ENCODE data around the gene KLF3.

Gene KLF3

DNA sequence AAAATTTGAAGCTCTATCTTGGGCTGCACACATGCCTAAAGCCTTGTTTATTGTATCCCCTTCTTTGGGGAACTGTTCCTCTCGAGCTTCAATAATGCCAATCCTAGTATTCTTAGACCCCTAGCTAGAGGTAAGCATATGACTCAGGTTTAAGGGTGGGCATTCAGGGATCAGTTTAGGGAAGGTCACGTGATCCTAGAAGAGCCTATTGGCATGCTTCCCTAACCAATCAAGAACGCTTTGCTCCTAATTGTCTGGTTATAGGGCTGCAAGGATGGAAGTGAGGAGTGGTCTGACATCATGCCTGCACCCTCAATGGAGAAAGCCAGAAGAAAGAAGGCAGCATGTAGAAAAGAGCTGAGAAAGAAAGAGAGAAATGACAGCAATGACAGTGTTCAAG is 71.9 kb downstream of the KLF3 start:
- no peaks in the 10 kb centered on the region for H3K9me2 ChIP-seq (replicated peaks; ENCODE audit: control insufficient read depth, low read length)
- H3K9me3 ChIP-seq (ENCODE audit: control insufficient read depth, insufficient read depth, low read length): peaks cover 13% of the 10 kb centered on the region; the same call in 1 of the 2 replicates
- no peaks in the 10 kb centered on the region for H3K36me3 ChIP-seq (ENCODE audit: control insufficient read depth, low read length)
- no peak for TF ChIP-seq EZH2phosphoT487 (IDR thresholded peaks at IDR 0.05; ENCODE audit: borderline replicate concordance, low read length)
- TF ChIP-seq, protein P1, sequence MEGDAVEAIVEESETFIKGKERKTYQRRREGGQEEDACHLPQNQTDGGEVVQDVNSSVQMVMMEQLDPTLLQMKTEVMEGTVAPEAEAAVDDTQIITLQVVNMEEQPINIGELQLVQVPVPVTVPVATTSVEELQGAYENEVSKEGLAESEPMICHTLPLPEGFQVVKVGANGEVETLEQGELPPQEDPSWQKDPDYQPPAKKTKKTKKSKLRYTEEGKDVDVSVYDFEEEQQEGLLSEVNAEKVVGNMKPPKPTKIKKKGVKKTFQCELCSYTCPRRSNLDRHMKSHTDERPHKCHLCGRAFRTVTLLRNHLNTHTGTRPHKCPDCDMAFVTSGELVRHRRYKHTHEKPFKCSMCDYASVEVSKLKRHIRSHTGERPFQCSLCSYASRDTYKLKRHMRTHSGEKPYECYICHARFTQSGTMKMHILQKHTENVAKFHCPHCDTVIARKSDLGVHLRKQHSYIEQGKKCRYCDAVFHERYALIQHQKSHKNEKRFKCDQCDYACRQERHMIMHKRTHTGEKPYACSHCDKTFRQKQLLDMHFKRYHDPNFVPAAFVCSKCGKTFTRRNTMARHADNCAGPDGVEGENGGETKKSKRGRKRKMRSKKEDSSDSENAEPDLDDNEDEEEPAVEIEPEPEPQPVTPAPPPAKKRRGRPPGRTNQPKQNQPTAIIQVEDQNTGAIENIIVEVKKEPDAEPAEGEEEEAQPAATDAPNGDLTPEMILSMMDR (IDR thresholded peaks at IDR 0.05; ENCODE audit: low read depth, low read length, poor library complexity, severe bottlenecking): no peak
- no peaks in the 10 kb centered on the region for H3K27me3 ChIP-seq (ENCODE audit: control insufficient read depth, low read length)
- no peaks in the 10 kb centered on the region for H3K79me2 ChIP-seq (ENCODE audit: control insufficient read depth, low read length)
- H3K4me1 ChIP-seq (ENCODE audit: control insufficient read depth, low read length): no peaks in the 10 kb centered on the region
- H3K4me2 ChIP-seq (ENCODE audit: low read length): no peak overlapping the region
- no peak overlapping the region for H3K27ac ChIP-seq (ENCODE audit: low read depth, low read length)
- H4K20me1 ChIP-seq (ENCODE audit: control insufficient read depth, insufficient read depth, low read depth, low read length): no peaks in the 10 kb centered on the region
- no peak overlapping the region for H3K4me3 ChIP-seq (ENCODE audit: low read length)
- peaks cover 5% of the 10 kb centered on the region; the same call in 1 of the 2 replicates for H3F3A ChIP-seq (ENCODE audit: control insufficient read depth, insufficient read depth)

DNA sequence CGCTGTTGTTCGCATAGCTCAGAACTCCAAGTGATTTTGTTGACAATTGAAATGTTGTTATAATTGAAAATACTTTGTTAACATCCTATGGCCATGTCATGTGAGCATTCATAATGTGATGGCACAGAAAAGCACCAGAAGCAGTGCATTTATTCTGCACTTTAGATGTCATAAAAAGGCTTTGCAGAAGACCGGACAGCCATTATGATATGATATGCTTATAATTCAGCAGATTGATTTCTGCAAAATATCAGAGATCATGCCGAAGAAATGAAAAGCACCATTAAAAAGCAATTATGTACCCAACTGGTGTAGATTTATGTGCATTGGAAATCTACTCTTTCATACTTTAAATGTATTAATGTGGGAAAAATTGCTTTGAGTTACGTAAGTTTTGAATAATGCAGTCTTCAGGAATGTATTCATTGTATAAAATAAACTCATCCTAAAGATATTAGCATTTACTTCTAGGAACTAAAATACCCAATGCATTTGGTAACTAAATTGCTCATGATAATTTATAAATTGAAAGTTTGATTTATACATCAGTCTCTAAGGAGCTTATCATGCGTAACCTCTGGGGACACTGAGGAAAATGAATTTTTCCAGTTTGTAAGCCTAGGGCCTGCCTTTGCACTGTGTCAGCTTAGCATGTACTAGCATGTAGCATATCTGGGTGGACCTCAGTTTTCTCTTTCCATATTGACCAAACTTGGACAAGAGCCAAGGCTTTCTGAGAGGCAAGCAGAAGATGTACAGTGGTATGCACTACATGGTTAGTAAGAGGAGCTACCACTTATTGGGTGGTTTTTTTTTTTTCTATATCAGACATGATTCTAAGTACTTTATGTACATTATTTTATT is 75.2 kb downstream of the KLF3 start:
- Histone ChIP-seq H3K4me2 (ENCODE audit: low read length) (no peak overlapping the region), H3K27ac (ENCODE audit: low read depth, low read length) (no peak overlapping the region), H3K79me2 (ENCODE audit: control insufficient read depth, low read length) (no peaks in the 10 kb centered on the region), H3K36me3 (ENCODE audit: control insufficient read depth, low read length) (no peaks in the 10 kb centered on the region), H3K9me2 (replicated peaks; ENCODE audit: control insufficient read depth, low read length) (no peaks in the 10 kb centered on the region), H3K4me1 (ENCODE audit: control insufficient read depth, low read length) (peaks cover 5% of the 10 kb centered on the region; the same call in 1 of the 2 replicates), H4K20me1 (ENCODE audit: control insufficient read depth, insufficient read depth, low read depth, low read length) (no peaks in the 10 kb centered on the region), H3K9me3 (ENCODE audit: control insufficient read depth, insufficient read depth, low read length) (no peaks in the 10 kb centered on the region), H3K27me3 (ENCODE audit: control insufficient read depth, low read length) (no peaks in the 10 kb centered on the region), H3K4me3 (ENCODE audit: low read length) (no peak overlapping the region), H3F3A (ENCODE audit: control insufficient read depth, insufficient read depth) (no peaks in the 10 kb centered on the region)
- TF ChIP-seq, protein P1 (IDR thresholded peaks at IDR 0.05; ENCODE audit: low read depth, low read length, poor library complexity, severe bottlenecking): no peak
- TF ChIP-seq EZH2phosphoT487 (IDR thresholded peaks at IDR 0.05; ENCODE audit: borderline replicate concordance, low read length): no peak

DNA sequence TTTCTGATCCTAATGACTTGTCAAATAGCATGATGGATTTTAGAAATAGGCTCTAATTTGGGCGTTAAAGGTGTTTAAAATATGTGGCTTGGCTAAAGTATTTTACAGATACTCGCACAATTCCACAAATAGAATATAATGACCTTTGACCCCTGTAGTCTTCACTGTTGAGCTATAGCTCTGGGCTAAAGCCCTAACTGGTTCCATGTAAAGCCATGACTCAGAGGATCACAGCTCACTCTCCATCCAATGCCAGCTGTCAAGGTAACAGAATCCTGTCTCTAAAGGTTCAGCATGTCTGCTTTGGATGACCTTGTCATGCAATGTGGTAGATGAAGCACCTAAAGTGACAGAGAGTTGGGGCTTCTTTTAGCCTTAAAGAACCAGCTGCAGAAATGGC is 76.3 kb downstream of the KLF3 start:
- Histone ChIP-seq H3K79me2 (ENCODE audit: control insufficient read depth, low read length) (no peaks in the 10 kb centered on the region), H3K4me1 (ENCODE audit: control insufficient read depth, low read length) (peaks cover 5% of the 10 kb centered on the region; the same call in 1 of the 2 replicates), H3K36me3 (ENCODE audit: control insufficient read depth, low read length) (no peaks in the 10 kb centered on the region), H3K9me3 (ENCODE audit: control insufficient read depth, insufficient read depth, low read length) (no peaks in the 10 kb centered on the region), H4K20me1 (ENCODE audit: control insufficient read depth, insufficient read depth, low read depth, low read length) (no peaks in the 10 kb centered on the region), H3K4me2 (ENCODE audit: low read length) (no peak overlapping the region), H3K9me2 (replicated peaks; ENCODE audit: control insufficient read depth, low read length) (no peaks in the 10 kb centered on the region), H3F3A (ENCODE audit: control insufficient read depth, insufficient read depth) (no peaks in the 10 kb centered on the region), H3K4me3 (ENCODE audit: low read length) (no peak overlapping the region), H3K27me3 (ENCODE audit: control insufficient read depth, low read length) (no peaks in the 10 kb centered on the region), H3K27ac (ENCODE audit: low read depth, low read length) (no peak overlapping the region)
- TF ChIP-seq EZH2phosphoT487 (IDR thresholded peaks at IDR 0.05; ENCODE audit: borderline replicate concordance, low read length): no peak
- TF ChIP-seq, protein P1 (IDR thresholded peaks at IDR 0.05; ENCODE audit: low read depth, low read length, poor library complexity, severe bottlenecking): no peak
